SH-SY5Y (cell line): ENCODE results near the gene SPSB1.

Source experiments
- GATA2 ChIP-seq: IDR thresholded peaks from 2 replicates; pipeline ENCODE4 v1.6.1; 2011; ENCODE audit warnings: mild to moderate bottlenecking, low read depth, low read length
- GATA3 ChIP-seq: IDR thresholded peaks from 2 replicates; pipeline ENCODE4 v1.6.1; 2011; ENCODE audit warnings: low read depth, mild to moderate bottlenecking, low read length, moderate library complexity

Gene SPSB1

GRCh38 chr1:9294910-9295636 is 2.4 kb downstream of the SPSB1 start:
- TF ChIP-seq GATA2 (no peak), GATA3 (no peak)

- TF ChIP-seq GATA2 (no peak), GATA3 (no peak)
Observed at GRCh38 chr1:9295884-9296283, 3.2 kb downstream of the SPSB1 start.

- no peak for TF ChIP-seq GATA2
- TF ChIP-seq GATA3 = no peak
Observed at GRCh38 chr1:9296850-9297249, 4.2 kb downstream of the SPSB1 start.

DNA sequence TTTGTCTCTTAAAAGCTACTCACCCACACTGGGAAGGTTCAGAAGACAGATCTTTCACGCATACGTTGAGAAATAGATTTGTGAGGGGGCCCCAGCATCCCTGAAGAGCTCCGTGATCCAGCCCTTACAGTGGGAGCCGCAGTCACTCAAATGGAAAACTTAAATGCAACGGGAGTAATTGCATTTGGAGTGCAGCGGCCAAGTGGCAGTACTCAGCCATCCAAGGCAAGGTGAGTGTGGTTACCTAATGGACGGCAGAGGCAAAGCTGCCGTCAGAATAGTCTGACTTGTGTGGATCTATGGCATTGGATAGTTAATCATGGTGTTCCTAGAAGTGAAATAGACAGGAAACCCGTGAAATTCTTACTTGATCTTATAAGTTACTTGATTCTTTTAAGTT is 5.1 kb downstream of the SPSB1 start:
- TF ChIP-seq GATA3 = no peak
- no peak for TF ChIP-seq GATA2

DNA sequence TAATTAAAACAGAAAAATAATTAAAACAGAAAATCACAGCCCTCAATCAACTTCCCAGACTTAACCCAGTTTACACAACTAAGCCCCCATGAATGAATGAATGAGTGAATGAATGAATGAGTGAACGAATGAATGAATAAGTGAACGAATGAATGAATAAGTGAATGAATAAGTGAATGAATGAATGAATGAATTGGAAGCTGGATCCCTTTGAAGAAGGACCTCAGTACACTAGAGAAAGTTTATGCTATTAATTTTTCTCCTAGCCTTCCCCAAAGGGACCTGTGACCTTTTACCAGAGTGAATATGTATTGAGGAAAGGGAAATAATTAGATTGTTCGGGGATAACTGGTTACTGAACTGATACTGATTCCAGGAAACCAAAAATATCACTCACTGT is 5.6 kb downstream of the SPSB1 start:
- TF ChIP-seq GATA3 (no peak), GATA2 (no peak)

- TF ChIP-seq GATA2 (no peak), GATA3 (no peak)
Observed at GRCh38 chr1:9300573-9300972, 7.9 kb downstream of the SPSB1 start.

- TF ChIP-seq GATA2 (no peak), GATA3 (no peak)
Observed at GRCh38 chr1:9302745-9303524, 10.2 kb downstream of the SPSB1 start.

DNA sequence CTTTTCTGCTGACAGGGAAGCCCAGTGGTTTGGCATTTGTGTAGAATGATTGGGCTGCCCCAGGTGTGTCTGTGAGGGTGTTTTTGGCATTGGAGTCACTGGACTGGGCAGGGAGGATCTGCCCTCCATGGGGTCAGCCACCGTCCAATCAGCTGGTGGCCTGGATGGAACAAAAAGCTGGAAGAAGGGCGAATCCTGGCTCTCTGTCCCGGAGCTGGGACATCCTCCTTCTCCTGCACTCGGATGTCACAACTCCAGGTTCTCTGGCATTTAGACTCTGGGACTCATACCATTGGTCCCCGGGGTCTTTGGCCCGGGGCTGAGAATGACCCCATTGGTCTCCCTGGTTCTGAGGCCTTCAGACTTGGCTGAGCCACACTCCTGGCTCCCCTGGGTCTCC is 11.2 kb downstream of the SPSB1 start:
- no peak for TF ChIP-seq GATA2
- TF ChIP-seq GATA3 = no peak

GRCh38 chr1:9305216-9305615 is 12.5 kb downstream of the SPSB1 start:
- TF ChIP-seq GATA3 = no peak
- no peak for TF ChIP-seq GATA2

DNA sequence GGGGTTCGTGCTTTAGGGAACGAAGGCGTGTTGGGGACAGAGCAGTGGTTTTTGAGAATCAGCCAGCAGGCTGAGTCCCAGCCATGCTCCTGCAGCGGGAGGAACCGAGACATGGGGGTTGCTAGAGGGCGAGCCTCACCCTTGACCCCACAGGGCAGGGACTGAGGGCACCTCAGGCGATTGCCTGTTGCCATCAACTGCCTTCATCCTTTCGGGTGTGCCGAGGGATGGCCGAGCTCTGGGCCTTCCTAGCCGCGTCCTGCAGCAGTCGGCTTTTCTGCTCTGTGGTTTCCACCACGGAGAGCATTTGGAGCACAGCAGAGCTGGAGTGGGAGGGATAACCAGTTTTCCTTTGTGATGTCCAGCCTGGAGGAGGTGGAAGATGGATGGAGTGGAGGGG is 13.3 kb downstream of the SPSB1 start:
- TF ChIP-seq GATA3 (no peak), GATA2 (no peak)

GRCh38 chr1:9307303-9307702 is 14.6 kb downstream of the SPSB1 start:
- TF ChIP-seq GATA3 (no peak), GATA2 (no peak)

- TF ChIP-seq GATA2 (no peak), GATA3 (no peak)
Observed at GRCh38 chr1:9308236-9308785, 15.6 kb downstream of the SPSB1 start.

- TF ChIP-seq GATA2 = no peak
- no peak for TF ChIP-seq GATA3
Observed at GRCh38 chr1:9309080-9309479, 16.4 kb downstream of the SPSB1 start.

- TF ChIP-seq GATA3 (no peak), GATA2 (no peak)
Observed at GRCh38 chr1:9309991-9310390, 17.3 kb downstream of the SPSB1 start.

DNA sequence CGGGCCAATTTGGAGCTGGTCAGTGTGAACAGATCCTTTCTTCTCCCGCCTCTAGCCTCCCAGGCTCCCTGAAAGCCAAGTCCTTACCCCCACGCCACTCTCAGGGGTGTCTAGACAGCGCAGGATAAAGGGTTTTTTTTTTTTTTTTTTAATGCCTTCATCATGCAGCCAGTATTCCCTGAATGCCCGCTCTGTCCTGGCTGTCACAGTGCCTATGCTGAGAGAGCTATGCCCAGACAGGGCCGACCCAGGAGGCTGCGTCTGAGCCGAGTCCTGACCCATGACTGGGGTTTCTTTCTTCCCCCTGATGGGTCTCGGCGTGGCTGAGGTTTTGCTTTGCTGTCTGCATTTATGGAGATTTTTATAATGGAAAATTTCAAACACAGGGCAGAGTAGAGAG is 18.3 kb downstream of the SPSB1 start:
- TF ChIP-seq GATA2 = no peak

GRCh38 chr1:9311479-9311878 is 18.8 kb downstream of the SPSB1 start:
- TF ChIP-seq GATA3 (no peak), GATA2 (peak; percentile 26; the same call in 1 of the 2 replicates)
